GM10266 (cell line): Measurements from ENCODE around the gene ITFG2.
A peak's percentile ranks its signal among the peaks of the same experiment; 100 is the strongest.

ENCODE experiments used
- DNase-seq: peaks from one replicate; pipeline ENCODE4 v3.0.0; 2012; ENCODE audit errors: extremely low spot score
- CTCF ChIP-seq: IDR thresholded peaks from 2 replicates; pipeline ENCODE4 v1.5.1; 2012; ENCODE audit warnings: mild to moderate bottlenecking, low read depth; ENCODE audit not compliant: control insufficient read depth, insufficient read depth; ENCODE audit errors: missing control alignments

The ITFG2 gene

GRCh38 chr12:2772370-2772769 is 40.1 kb upstream of the ITFG2 start:
- no peak for TF ChIP-seq CTCF
- DNase-seq, result no peak

- DNase-seq, result no peak
- no peak for TF ChIP-seq CTCF
Measured at GRCh38 chr12:2773199-2773875, 39.1 kb upstream of the ITFG2 start.

GRCh38 chr12:2775431-2775830 is 37.0 kb upstream of the ITFG2 start:
- no peak for TF ChIP-seq CTCF
- DNase-seq, result no peak

- DNase-seq, result no peak
- TF ChIP-seq CTCF, result no peak
Measured at GRCh38 chr12:2776129-2776806, 36.2 kb upstream of the ITFG2 start.

GRCh38 chr12:2779281-2779680 is 33.2 kb upstream of the ITFG2 start:
- no peak for DNase-seq
- no peak for TF ChIP-seq CTCF

- peak; percentile 69 for DNase-seq
- peak; percentile 91 for TF ChIP-seq CTCF
Measured at GRCh38 chr12:2783936-2784600, 28.4 kb upstream of the ITFG2 start.

GRCh38 chr12:2785017-2785416 is 27.5 kb upstream of the ITFG2 start:
- DNase-seq, result no peak
- no peak for TF ChIP-seq CTCF
